Activated gamma-delta T cell treated with Interleukin-2 at 50 U/mL for 16 hours (primary cell): ENCODE measurements around the gene ZNF646.

Experiments
- DNase-seq: peaks from one replicate; pipeline ENCODE4 v3.0.0-alpha.2; 2020

The ZNF646 gene

GRCh38 chr16:31108794-31109558 is 34.8 kb downstream of the ZNF646 start:
- DNase-seq = no peak

GRCh38 chr16:31109622-31110021 is 35.4 kb downstream of the ZNF646 start:
- DNase-seq = no peak

- no peak for DNase-seq
These were observed 36.1 kb downstream of the ZNF646 start for GRCh38 chr16:31110106-31111034.

GRCh38 chr16:31111881-31112466 is 37.8 kb downstream of the ZNF646 start:
- no peak for DNase-seq

- no peak for DNase-seq
These were observed 38.5 kb downstream of the ZNF646 start for GRCh38 chr16:31112711-31113110.

- DNase-seq = no peak
These were observed 39.2 kb downstream of the ZNF646 start for GRCh38 chr16:31113121-31114120.

GRCh38 chr16:31114468-31114867 is 40.2 kb downstream of the ZNF646 start:
- DNase-seq = no peak

- peak; percentile 96 for DNase-seq
These were observed 43.4 kb downstream of the ZNF646 start, which contains the start of gene KAT8 for GRCh38 chr16:31117384-31118222. Gene KAT8 (plus strand): TSS chr16:31117664. CDS start chr16:31117682, 18 bp downstream.

- no peak for DNase-seq
These were observed 44.3 kb downstream of the ZNF646 start for GRCh38 chr16:31118223-31119155.

- DNase-seq = no peak
These were observed 45.9 kb downstream of the ZNF646 start for GRCh38 chr16:31120129-31120528.

- no peak for DNase-seq
These were observed 51.6 kb downstream of the ZNF646 start for GRCh38 chr16:31125844-31126243.

GRCh38 chr16:31127182-31127581 is 53.0 kb downstream of the ZNF646 start:
- DNase-seq = no peak

- DNase-seq = no peak
These were observed 54.7 kb downstream of the ZNF646 start for GRCh38 chr16:31128711-31129567.

- DNase-seq = no peak
These were observed 55.5 kb downstream of the ZNF646 start for GRCh38 chr16:31129568-31130335.

GRCh38 chr16:31130336-31130891 is 56.2 kb downstream of the ZNF646 start:
- no peak for DNase-seq

GRCh38 chr16:31130899-31131298 is 56.7 kb downstream of the ZNF646 start:
- no peak for DNase-seq

- no peak for DNase-seq
These were observed 57.2 kb downstream of the ZNF646 start for GRCh38 chr16:31131416-31131815.

GRCh38 chr16:31131841-31132271 is 57.6 kb downstream of the ZNF646 start:
- no peak for DNase-seq
